OCI-LY7 (cell line): ENCODE data around the gene VSIG1.

ENCODE experiments used
- EZH2phosphoT487 ChIP-seq: fragments of 200-600 bp; sonication (generic); IDR thresholded peaks from 2 replicates; pipeline ENCODE4 v1.6.1; 2018; ENCODE audit warnings: low read depth, borderline replicate concordance, mild to moderate bottlenecking, mixed run types, antibody characterized with exemption, low read length, moderate library complexity, mixed read lengths
- TF ChIP-seq, protein P1 (sequence below): fragments of 200-600 bp; sonication (generic); conservative IDR thresholded peaks from 2 replicates; pipeline ENCODE4 v1.5.1; 2014; ENCODE audit warnings: mild to moderate bottlenecking, antibody characterized with exemption, low read length, moderate library complexity, mixed read lengths

DNA sequence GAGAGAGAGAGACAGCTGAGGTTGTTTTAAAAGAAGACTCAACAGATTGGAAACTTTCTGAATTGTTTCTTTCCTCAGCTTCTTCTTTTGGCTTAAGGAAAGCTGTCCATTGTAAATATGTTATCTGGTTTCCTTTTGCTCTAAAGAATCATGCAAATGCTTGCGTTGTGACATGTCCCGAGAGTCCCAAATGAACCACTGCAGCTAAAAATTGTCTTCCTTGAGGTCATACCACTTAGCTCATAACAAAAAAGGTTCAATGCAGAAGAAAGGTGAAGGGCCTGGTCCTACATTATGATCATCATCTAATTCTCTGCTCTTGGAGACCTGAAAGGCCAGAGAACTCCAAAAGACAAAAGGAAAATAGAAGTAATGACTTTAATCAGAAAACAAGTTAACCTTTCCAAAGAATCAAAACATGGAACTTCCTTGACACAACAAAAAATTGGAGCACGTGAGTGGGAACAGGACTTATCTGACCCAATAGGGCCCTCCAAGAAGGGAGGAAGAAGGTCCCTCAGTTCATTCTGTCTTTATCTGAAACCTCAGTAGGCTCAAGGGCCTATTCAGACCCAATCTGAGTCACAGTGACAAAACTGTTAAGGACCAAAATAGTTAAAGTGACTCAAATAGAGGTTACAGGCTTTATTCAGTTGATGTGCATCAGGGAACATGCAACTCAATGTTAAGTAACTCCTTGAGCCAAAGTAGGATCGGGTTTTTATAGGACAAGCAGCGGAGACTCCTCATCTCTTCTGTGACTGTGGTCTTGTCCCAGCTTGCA lies 14.7 kb upstream of the VSIG1 start:
- TF ChIP-seq, protein P1, sequence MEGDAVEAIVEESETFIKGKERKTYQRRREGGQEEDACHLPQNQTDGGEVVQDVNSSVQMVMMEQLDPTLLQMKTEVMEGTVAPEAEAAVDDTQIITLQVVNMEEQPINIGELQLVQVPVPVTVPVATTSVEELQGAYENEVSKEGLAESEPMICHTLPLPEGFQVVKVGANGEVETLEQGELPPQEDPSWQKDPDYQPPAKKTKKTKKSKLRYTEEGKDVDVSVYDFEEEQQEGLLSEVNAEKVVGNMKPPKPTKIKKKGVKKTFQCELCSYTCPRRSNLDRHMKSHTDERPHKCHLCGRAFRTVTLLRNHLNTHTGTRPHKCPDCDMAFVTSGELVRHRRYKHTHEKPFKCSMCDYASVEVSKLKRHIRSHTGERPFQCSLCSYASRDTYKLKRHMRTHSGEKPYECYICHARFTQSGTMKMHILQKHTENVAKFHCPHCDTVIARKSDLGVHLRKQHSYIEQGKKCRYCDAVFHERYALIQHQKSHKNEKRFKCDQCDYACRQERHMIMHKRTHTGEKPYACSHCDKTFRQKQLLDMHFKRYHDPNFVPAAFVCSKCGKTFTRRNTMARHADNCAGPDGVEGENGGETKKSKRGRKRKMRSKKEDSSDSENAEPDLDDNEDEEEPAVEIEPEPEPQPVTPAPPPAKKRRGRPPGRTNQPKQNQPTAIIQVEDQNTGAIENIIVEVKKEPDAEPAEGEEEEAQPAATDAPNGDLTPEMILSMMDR, result no peak
- TF ChIP-seq EZH2phosphoT487, result no peak
